Keratinocyte (primary cell): Measurements from ENCODE around the gene PARD3B. TPM values are rescaled to one million over a fixed set of nuclear protein-coding genes. Genes with fewer than 3 reads are reported as not detected.

Source experiments
- DNase-seq: peaks from one replicate; pipeline ENCODE4 v3.0.0-alpha.2; 2011; ENCODE audit warnings: low read depth, missing footprints, low spot score
- FAIRE-seq: peaks from 2 replicates; lab custom pipeline; 2011; peaks lifted over from hg19 to GRCh38; lab: Jason Lieb, UNC
- H2AFZ ChIP-seq: 2 replicates; pipeline ENCODE4 v1.6.0; 2012; ENCODE audit warnings: low read length, control low read depth, inconsistent platforms; ENCODE audit not compliant: control insufficient read depth
- H3K27ac ChIP-seq: 2 replicates; pipeline ENCODE4 v1.5.1; 2011; ENCODE audit warnings: low read length; ENCODE audit not compliant: control insufficient read depth, insufficient read depth
- H3K27me3 ChIP-seq: 3 replicates; pipeline ENCODE4 v1.6.0; 2011; ENCODE audit warnings: low read length; ENCODE audit not compliant: control insufficient read depth, insufficient read depth; ENCODE audit errors: extremely low read depth
- H3K36me3 ChIP-seq, 2 experiments: 2 replicates in 1 of 2; 3 replicates in 1 of 2; pipeline ENCODE4 v1.5.1; 2011; ENCODE audit warnings: low read length in 2 of 2, mild to moderate bottlenecking in 1 of 2; ENCODE audit not compliant: control insufficient read depth in 2 of 2, insufficient read depth in 2 of 2; ENCODE audit errors: extremely low read depth in 1 of 2
- H3K4me1 ChIP-seq: 3 replicates; pipeline ENCODE4 v1.5.1; 2011; ENCODE audit warnings: low read length; ENCODE audit not compliant: control insufficient read depth, insufficient read depth; ENCODE audit errors: extremely low read depth
- H3K4me2 ChIP-seq: 3 replicates; pipeline ENCODE4 v1.6.0; 2011; ENCODE audit warnings: low read depth, low read length; ENCODE audit not compliant: control insufficient read depth, insufficient read depth; ENCODE audit errors: extremely low read depth
- H3K4me3 ChIP-seq, 3 experiments: fragments of 200-600 bp in 1 of 3; sonication (generic) in 1 of 3; 2 replicates in 2 of 3; 3 replicates in 1 of 3; pipeline ENCODE4 v1.5.1; 2011 to 2016; ENCODE audit warnings: low read length in 3 of 3, mild to moderate bottlenecking in 3 of 3, control low read depth in 2 of 3, inconsistent platforms in 1 of 3, low read depth in 1 of 3, mixed read lengths in 1 of 3, mixed run types in 1 of 3, moderate library complexity in 1 of 3; ENCODE audit not compliant: control insufficient read depth in 2 of 3, insufficient read depth in 2 of 3; ENCODE audit errors: extremely low read depth in 1 of 3
- H3K79me2 ChIP-seq: 2 replicates; pipeline ENCODE4 v1.6.0; 2012; ENCODE audit warnings: low read length; ENCODE audit not compliant: control insufficient read depth, insufficient read depth
- H3K9ac ChIP-seq: 3 replicates; pipeline ENCODE4 v1.6.0; 2011; ENCODE audit warnings: low read length; ENCODE audit not compliant: control insufficient read depth, insufficient read depth; ENCODE audit errors: extremely low read depth
- H3K9me1 ChIP-seq: 3 replicates; pipeline ENCODE4 v1.6.0; 2011; ENCODE audit warnings: low read length; ENCODE audit not compliant: control insufficient read depth, insufficient read depth; ENCODE audit errors: extremely low read depth
- H3K9me3 ChIP-seq: 2 replicates; pipeline ENCODE4 v1.5.1; 2012; ENCODE audit warnings: low read depth, low read length; ENCODE audit not compliant: control insufficient read depth
- H4K20me1 ChIP-seq: 3 replicates; pipeline ENCODE4 v1.6.0; 2011; ENCODE audit warnings: low read length; ENCODE audit not compliant: control insufficient read depth, insufficient read depth; ENCODE audit errors: extremely low read depth
- CTCF ChIP-seq, 3 experiments: IDR thresholded peaks in 1 of 3; conservative IDR thresholded peaks in 1 of 3; optimal IDR thresholded peaks in 1 of 3; 2 replicates in 2 of 3; 3 replicates in 1 of 3; pipeline versions ENCODE3 to v1.5.1; 2011; ENCODE audit warnings: low read length in 3 of 3, mild to moderate bottlenecking in 3 of 3, moderate library complexity in 2 of 3, control low read depth in 1 of 3, inconsistent platforms in 1 of 3; ENCODE audit not compliant: insufficient read depth in 2 of 3; ENCODE audit errors: extremely low read depth in 1 of 3
- EZH2 ChIP-seq: IDR thresholded peaks from one replicate; pipeline ENCODE4 v1.6.1; 2012; ENCODE audit warnings: inconsistent platforms, mild to moderate bottlenecking, low read length, moderate library complexity
- dilution Hi-C: fragments of 300-500 bp; cut with MboI; formaldehyde crosslinking; loops from one replicate; pipeline ENCODE4 v1.7.0; 2020; ENCODE audit warnings: low sequenced_read_pairs; ENCODE audit not compliant: extremely low pct_ligation_motif_present
- polyA plus RNA-seq, 5 experiments: library from polyadenylated mRNA; depleted of rRNA in 3 of 5; stranded (reverse) in 3 of 5; stranded (forward) in 1 of 5; unstranded in 1 of 5; fragments of >200 nt; gene quantifications; 1 replicate in 1 of 5; 2 replicates in 3 of 5; 3 replicates in 1 of 5; pipeline versions ENCODE4 v1.2.1 to v1.2.3, GENCODE V29; 2011 to 2012; ENCODE audit warnings: missing spikeins in 2 of 5, low read depth in 1 of 5, low replicate concordance in 1 of 5

PARD3B gene
- polyA plus RNA-seq, 1 donor (not counting 4 experiments of a cell fraction or from before 2014, with no cell fraction given) = 1.2 TPM

GRCh38 chr2:205141381-205141780 lies 596.1 kb downstream of the PARD3B start:
- Histone ChIP-seq H3K9me1 (no peaks in the 10 kb centered on the region), H4K20me1 (no peaks in the 10 kb centered on the region), H3K79me2 (no peaks in the 10 kb centered on the region), H3K27ac (no peak overlapping the region), H3K27me3 (no peaks in the 10 kb centered on the region), H3K36me3 (no peaks in the 10 kb centered on the region), H3K9ac (no peak overlapping the region), H2AFZ (no peak overlapping the region), H3K4me1 (no peaks in the 10 kb centered on the region), H3K9me3 (no peaks in the 10 kb centered on the region), H3K4me2 (no peak overlapping the region), H3K4me3 (no peak overlapping the region)
- FAIRE-seq (no peak), DNase-seq (no peak)
- TF ChIP-seq CTCF (optimal IDR thresholded peaks at IDR 0.05 in 1 of 3, IDR thresholded peaks at IDR 0.05 in 1 of 3, conservative IDR thresholded peaks at IDR 0.05 in 1 of 3; ENCODE audit: extremely low read depth in 1 of 3, insufficient read depth in 2 of 3, low read length in 3 of 3) (no peak), EZH2 (no peak)
- dilution Hi-C loops = no loop called here

- H3K4me2 ChIP-seq = no peak overlapping the region
- DNase-seq = no peak
- H3K27me3 ChIP-seq = no peaks in the 10 kb centered on the region
- H3K27ac ChIP-seq = no peak overlapping the region
- H3K9me1 ChIP-seq = no peaks in the 10 kb centered on the region
- no peaks in the 10 kb centered on the region for H3K36me3 ChIP-seq
- H3K4me3 ChIP-seq = no peak overlapping the region
- dilution Hi-C loops = no loop called here
- TF ChIP-seq EZH2 = no peak
- no peak for TF ChIP-seq CTCF (optimal IDR thresholded peaks at IDR 0.05 in 1 of 3, IDR thresholded peaks at IDR 0.05 in 1 of 3, conservative IDR thresholded peaks at IDR 0.05 in 1 of 3; ENCODE audit: extremely low read depth in 1 of 3, insufficient read depth in 2 of 3, low read length in 3 of 3)
- no peaks in the 10 kb centered on the region for H3K79me2 ChIP-seq
- H3K9me3 ChIP-seq = no peaks in the 10 kb centered on the region
- no peak overlapping the region for H3K9ac ChIP-seq
- no peaks in the 10 kb centered on the region for H3K4me1 ChIP-seq
- FAIRE-seq = no peak
- H4K20me1 ChIP-seq = no peaks in the 10 kb centered on the region
- no peak overlapping the region for H2AFZ ChIP-seq
Measured at GRCh38 chr2:205145888-205146287, 600.6 kb downstream of the PARD3B start.
